ENCODE data around the gene AP5M1. TPM values are rescaled to one million over a fixed set of nuclear protein-coding genes. Genes with fewer than 3 reads are reported as not detected.

AP5M1 gene
- total and polyA plus RNA-seq, 2 experiments from 2014 or later, result 27.8 to 38.3 TPM

DNA sequence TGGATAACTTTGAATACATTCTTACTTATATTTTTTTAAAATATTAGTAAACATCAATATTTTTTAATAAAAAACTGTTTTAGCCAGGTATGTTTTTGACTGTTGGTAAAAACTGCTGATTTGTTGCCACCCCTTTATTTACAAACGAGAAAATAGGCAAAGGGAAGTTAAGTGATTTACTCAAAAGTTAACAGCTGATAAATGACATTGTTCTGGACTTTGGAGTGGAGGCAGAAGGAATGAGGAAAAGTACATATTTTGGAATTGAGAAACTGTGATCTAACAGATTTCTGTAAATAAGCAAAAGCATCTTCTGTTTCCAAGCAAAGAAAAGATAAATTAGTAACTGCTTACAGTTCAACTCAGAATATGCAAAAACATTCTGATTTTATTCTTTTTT, 4.5 kb downstream of the AP5M1 start:
- DNase-seq (ENCODE audit: low spot score), result no peak
- no peak overlapping the region for H3K4me3 ChIP-seq
- H4K20me1 ChIP-seq (ENCODE audit: insufficient read depth, poor library complexity, severe bottlenecking), result peaks cover 4% of the 10 kb centered on the region
- no peak overlapping the region for H3K27ac ChIP-seq
- H2AFZ ChIP-seq, result no peak overlapping the region
- no peaks in the 10 kb centered on the region for H3K27me3 ChIP-seq
- no peaks in the 10 kb centered on the region for H3K36me3 ChIP-seq (replicated peaks; ENCODE audit: insufficient read depth, low read depth)
- no peaks in the 10 kb centered on the region for H3K9me2 ChIP-seq (replicated peaks; ENCODE audit: insufficient read depth)
- no peaks in the 10 kb centered on the region for H3K9me3 ChIP-seq (ENCODE audit: low read depth)
- H3K79me2 ChIP-seq, result peaks cover 64% of the 10 kb centered on the region
- H3K4me2 ChIP-seq, result no peak overlapping the region
- no peaks in the 10 kb centered on the region for H3K4me1 ChIP-seq (ENCODE audit: insufficient read depth)
- TF ChIP-seq, protein P1, sequence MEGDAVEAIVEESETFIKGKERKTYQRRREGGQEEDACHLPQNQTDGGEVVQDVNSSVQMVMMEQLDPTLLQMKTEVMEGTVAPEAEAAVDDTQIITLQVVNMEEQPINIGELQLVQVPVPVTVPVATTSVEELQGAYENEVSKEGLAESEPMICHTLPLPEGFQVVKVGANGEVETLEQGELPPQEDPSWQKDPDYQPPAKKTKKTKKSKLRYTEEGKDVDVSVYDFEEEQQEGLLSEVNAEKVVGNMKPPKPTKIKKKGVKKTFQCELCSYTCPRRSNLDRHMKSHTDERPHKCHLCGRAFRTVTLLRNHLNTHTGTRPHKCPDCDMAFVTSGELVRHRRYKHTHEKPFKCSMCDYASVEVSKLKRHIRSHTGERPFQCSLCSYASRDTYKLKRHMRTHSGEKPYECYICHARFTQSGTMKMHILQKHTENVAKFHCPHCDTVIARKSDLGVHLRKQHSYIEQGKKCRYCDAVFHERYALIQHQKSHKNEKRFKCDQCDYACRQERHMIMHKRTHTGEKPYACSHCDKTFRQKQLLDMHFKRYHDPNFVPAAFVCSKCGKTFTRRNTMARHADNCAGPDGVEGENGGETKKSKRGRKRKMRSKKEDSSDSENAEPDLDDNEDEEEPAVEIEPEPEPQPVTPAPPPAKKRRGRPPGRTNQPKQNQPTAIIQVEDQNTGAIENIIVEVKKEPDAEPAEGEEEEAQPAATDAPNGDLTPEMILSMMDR (IDR thresholded peaks at IDR 0.05; ENCODE audit: poor library complexity), result no peak
- no peak for TF ChIP-seq EZH2phosphoT487 (IDR thresholded peaks at IDR 0.05; ENCODE audit: low read depth, severe bottlenecking, unreplicated experiment)
- no peak for TF ChIP-seq EZH2 (IDR thresholded peaks at IDR 0.05; ENCODE audit: borderline replicate concordance)
- WGBS (ENCODE audit: low lambda C conversion rate, missing lambda C conversion rate), result 76% methylated on average over 1 of the region's 1 CpG

DNA sequence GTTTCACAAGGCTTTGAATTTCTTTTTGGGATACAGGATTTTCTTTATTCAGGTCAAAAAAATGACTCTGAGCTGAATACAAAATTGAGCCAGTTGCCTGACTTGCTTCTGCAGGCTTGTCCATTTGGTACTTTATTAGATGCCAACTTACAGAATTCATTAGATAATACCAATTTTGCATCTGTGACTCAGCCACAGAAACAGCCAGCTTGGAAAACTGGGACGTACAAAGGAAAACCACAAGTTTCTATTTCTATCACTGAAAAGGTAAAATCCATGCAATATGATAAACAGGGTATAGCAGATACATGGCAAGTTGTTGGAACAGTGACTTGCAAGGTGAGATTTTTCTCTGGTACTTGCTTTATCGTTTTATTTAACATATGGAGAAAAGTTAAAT, 5.8 kb downstream of the AP5M1 start:
- WGBS (ENCODE audit: low lambda C conversion rate, missing lambda C conversion rate), result 95% methylated on average over 2 of the region's 2 CpGs
- no peaks in the 10 kb centered on the region for H3K36me3 ChIP-seq (replicated peaks; ENCODE audit: insufficient read depth, low read depth)
- no peak overlapping the region for H3K27ac ChIP-seq
- no peaks in the 10 kb centered on the region for H3K9me3 ChIP-seq (ENCODE audit: low read depth)
- no peak overlapping the region for H2AFZ ChIP-seq
- no peaks in the 10 kb centered on the region for H3K9me2 ChIP-seq (replicated peaks; ENCODE audit: insufficient read depth)
- H3K4me3 ChIP-seq, result no peak overlapping the region
- peaks cover 4% of the 10 kb centered on the region for H4K20me1 ChIP-seq (ENCODE audit: insufficient read depth, poor library complexity, severe bottlenecking)
- peaks cover 64% of the 10 kb centered on the region for H3K79me2 ChIP-seq
- no peak overlapping the region for H3K4me2 ChIP-seq
- no peak for TF ChIP-seq EZH2phosphoT487 (IDR thresholded peaks at IDR 0.05; ENCODE audit: low read depth, severe bottlenecking, unreplicated experiment)
- TF ChIP-seq EZH2 (IDR thresholded peaks at IDR 0.05; ENCODE audit: borderline replicate concordance), result no peak
- TF ChIP-seq, protein P1 (IDR thresholded peaks at IDR 0.05; ENCODE audit: poor library complexity), result no peak
- no peaks in the 10 kb centered on the region for H3K27me3 ChIP-seq
- no peak for DNase-seq (ENCODE audit: low spot score)
- no peaks in the 10 kb centered on the region for H3K4me1 ChIP-seq (ENCODE audit: insufficient read depth)

DNA sequence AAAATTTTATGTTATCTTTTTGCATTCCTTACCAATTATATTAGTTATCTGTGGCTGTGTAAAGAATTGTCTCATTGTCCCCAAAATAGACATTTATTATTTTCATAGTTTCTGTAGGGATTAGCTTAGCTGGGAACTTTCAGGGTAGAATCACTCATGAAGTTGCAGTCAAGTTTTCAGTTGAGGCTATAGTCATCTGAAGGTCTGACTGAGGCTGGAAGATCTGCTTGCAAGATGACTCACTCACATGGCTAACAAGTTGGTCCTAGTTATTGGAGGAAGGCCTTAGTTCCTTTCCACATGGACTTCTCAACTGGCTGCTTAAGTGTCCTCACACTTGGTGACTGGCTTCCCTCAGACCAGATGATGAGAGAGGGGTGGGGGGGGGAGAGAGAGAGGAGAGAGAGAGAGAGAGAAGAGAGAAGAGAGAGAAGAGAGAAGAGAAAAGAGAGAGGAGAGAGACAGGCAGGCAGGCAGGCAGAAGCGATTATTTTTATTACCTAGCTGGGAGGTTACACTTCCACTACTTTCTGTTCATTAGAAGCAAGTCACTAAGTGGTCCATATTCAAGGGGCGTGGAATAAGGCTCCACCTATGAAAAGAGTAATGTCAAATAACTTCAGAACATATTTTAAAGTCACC, 6.4 kb downstream of the AP5M1 start:
- no peak for DNase-seq (ENCODE audit: low spot score)
- Histone ChIP-seq H3K4me1 (ENCODE audit: insufficient read depth) (no peaks in the 10 kb centered on the region), H3K27ac (no peak overlapping the region), H3K9me3 (ENCODE audit: low read depth) (no peaks in the 10 kb centered on the region), H2AFZ (no peak overlapping the region), H3K4me2 (no peak overlapping the region), H3K27me3 (no peaks in the 10 kb centered on the region), H4K20me1 (ENCODE audit: insufficient read depth, poor library complexity, severe bottlenecking) (peaks cover 4% of the 10 kb centered on the region), H3K36me3 (replicated peaks; ENCODE audit: insufficient read depth, low read depth) (no peaks in the 10 kb centered on the region), H3K9me2 (replicated peaks; ENCODE audit: insufficient read depth) (no peaks in the 10 kb centered on the region), H3K4me3 (no peak overlapping the region), H3K79me2 (peaks cover 60% of the 10 kb centered on the region)
- no peak for TF ChIP-seq EZH2 (IDR thresholded peaks at IDR 0.05; ENCODE audit: borderline replicate concordance)
- TF ChIP-seq, protein P1 (IDR thresholded peaks at IDR 0.05; ENCODE audit: poor library complexity), result no peak
- no peak for TF ChIP-seq EZH2phosphoT487 (IDR thresholded peaks at IDR 0.05; ENCODE audit: low read depth, severe bottlenecking, unreplicated experiment)
- WGBS (ENCODE audit: low lambda C conversion rate, missing lambda C conversion rate), result 92% methylated on average over 2 of the region's 2 CpGs
